GM12878 (cell line): ENCODE data around the gene GRIK3. TPM values are rescaled to one million over a fixed set of nuclear protein-coding genes. Genes with fewer than 3 reads are reported as not detected.

Experiments used
- ATAC-seq: fragments of 200-7000 bp; cut with Tn5 transposase; 3 replicates; pipeline ENCODE4 v1.9.1; 2020; ENCODE audit warnings: mild to moderate bottlenecking, moderate library complexity
- BruUV-seq: library from RNA; stranded (reverse); fragments of 400-500 nt; replicated peaks from 2 replicates; lab custom pipeline; 2021; lab: Mats Ljungman, UMichigan
- CTCF ChIA-PET: fragments of 300-600 bp; sonication (Branson Sonifier 250); formaldehyde crosslinking; extraction: SDS; loops from one replicate; lab custom pipeline; 2021; ENCODE audit warnings: inconsistent platforms; lab: Yijun Ruan, JAX
- POLR2A ChIA-PET: fragments of 350-600 bp; formaldehyde crosslinking; extraction: SDS; loops from one replicate; lab custom pipeline; 2021; ENCODE audit warnings: inconsistent platforms; lab: Charles Lee
- RAD21 ChIA-PET: fragments of 300-600 bp; sonication (Branson Sonifier 250); formaldehyde crosslinking; loops from one replicate; lab custom pipeline; 2023; ENCODE audit warnings: antibody characterized with exemption; ENCODE audit not compliant: unreplicated experiment; lab: Charles Lee
- SMC1A ChIA-PET: fragments of 300-600 bp; sonication (Branson Sonifier 250); formaldehyde crosslinking; loops from one replicate; lab custom pipeline; 2023; ENCODE audit not compliant: unreplicated experiment, uncharacterized antibody; lab: Charles Lee
- DNase-seq: peaks from one replicate; pipeline ENCODE4 v3.0.0-alpha.2; 2011; ENCODE audit warnings: low read depth, low spot score
- FAIRE-seq: peaks from 3 replicates; lab custom pipeline; 2011; peaks lifted over from hg19 to GRCh38; lab: Jason Lieb, UNC
- H2AFZ ChIP-seq: 2 replicates; pipeline ENCODE4 v1.6.0; 2011; ENCODE audit warnings: low read depth, low read length, control low read depth; ENCODE audit not compliant: control insufficient read depth
- H3K27ac ChIP-seq: 2 replicates; pipeline ENCODE4 v1.5.1; 2011; ENCODE audit warnings: control low read depth; ENCODE audit not compliant: control insufficient read depth, insufficient read depth
- H3K27me3 ChIP-seq, 2 experiments: replicated peaks in 1 of 2; 2 replicates each; pipeline versions ENCODE4 v1.6.0 to v1.6.1; 2011; ENCODE audit warnings: low read length in 1 of 2; ENCODE audit not compliant: control insufficient read depth in 2 of 2, insufficient read depth in 2 of 2
- H3K36me3 ChIP-seq, 2 experiments: 2 replicates each; pipeline ENCODE4 v1.5.1; 2011; ENCODE audit warnings: low read length in 1 of 2; ENCODE audit not compliant: control insufficient read depth in 2 of 2, insufficient read depth in 2 of 2
- H3K4me1 ChIP-seq: 2 replicates; pipeline ENCODE4 v1.6.1; 2011; ENCODE audit warnings: mild to moderate bottlenecking, low read length, moderate library complexity, mixed read lengths; ENCODE audit not compliant: control insufficient read depth, insufficient read depth
- H3K4me2 ChIP-seq: 2 replicates; pipeline ENCODE4 v1.6.0; 2011; ENCODE audit warnings: control low read depth; ENCODE audit not compliant: control insufficient read depth, insufficient read depth
- H3K4me3 ChIP-seq: fragments of 200-600 bp; sonication (generic); 2 replicates; pipeline ENCODE4 v1.5.1; 2016
- H3K79me2 ChIP-seq: 2 replicates; pipeline ENCODE4 v1.6.0; 2011; ENCODE audit warnings: low read length; ENCODE audit not compliant: control insufficient read depth, insufficient read depth
- H3K9ac ChIP-seq: 2 replicates; pipeline ENCODE4 v1.8.0; 2011; ENCODE audit warnings: low read length, control low read depth, mixed read lengths; ENCODE audit not compliant: control insufficient read depth, insufficient read depth
- H3K9me3 ChIP-seq: replicated peaks from 3 replicates; pipeline ENCODE4 v1.5.1; 2011; ENCODE audit warnings: mild to moderate bottlenecking, low read length; ENCODE audit not compliant: control insufficient read depth, insufficient read depth
- H4K20me1 ChIP-seq: 2 replicates; pipeline ENCODE4 v1.6.0; 2011; ENCODE audit not compliant: control insufficient read depth, insufficient read depth
- ATF2 ChIP-seq: IDR thresholded peaks from 2 replicates; pipeline ENCODE4 v1.6.1; 2012; ENCODE audit warnings: low read length, inconsistent platforms
- CEBPZ ChIP-seq: fragments of 150-350 bp; IDR thresholded peaks from 2 replicates; pipeline ENCODE4 v1.6.1; 2016; ENCODE audit warnings: low read depth, low read length
- CTCF ChIP-seq, 3 experiments: IDR thresholded peaks in 2 of 3; conservative IDR thresholded peaks in 1 of 3; 2 replicates each; pipeline ENCODE4 v1.5.1; 2011; ENCODE audit warnings: low read depth in 3 of 3, low read length in 3 of 3, mild to moderate bottlenecking in 3 of 3, control low read depth in 2 of 3, moderate library complexity in 2 of 3, inconsistent platforms in 1 of 3, mixed read lengths in 1 of 3; ENCODE audit not compliant: control insufficient read depth in 2 of 3, insufficient read depth in 1 of 3; ENCODE audit errors: extremely low read depth in 1 of 3
- HCFC1 ChIP-seq: fragments of 150-350 bp; IDR thresholded peaks from 2 replicates; pipeline ENCODE4 v1.6.1; 2014; ENCODE audit warnings: low read length
- NBN ChIP-seq: fragments of 450-650 bp; IDR thresholded peaks from 2 replicates; pipeline ENCODE4 v1.6.1; 2016
- NR2F1 ChIP-seq: fragments of 450-650 bp; conservative IDR thresholded peaks from 2 replicates; pipeline ENCODE4 v1.6.1; 2017; ENCODE audit warnings: mild to moderate bottlenecking
- STAT1 ChIP-seq: fragments of 450-650 bp; conservative IDR thresholded peaks from 2 replicates; pipeline ENCODE4 v1.6.1; 2014; ENCODE audit warnings: antibody characterized with exemption, mild to moderate bottlenecking
- WGBS: methylation state at CpG from one replicate; pipeline ENCODE4 v1.1.6; 2016; ENCODE audit warnings: low lambda C conversion rate; ENCODE audit not compliant: insufficient replicate concordance, insufficient coverage; ENCODE audit errors: missing lambda C conversion rate; 5-methylcytosine and 5-hydroxymethylcytosine counted together
- in situ Hi-C: fragments of 300-500 bp; cut with MboI; formaldehyde crosslinking; loops from 9 replicates; pipeline ENCODE4 v1.14.3; 2018; ENCODE audit warnings: mixed read lengths
- intact Hi-C: fragments of 100-400 bp; cut with micrococcal nuclease; formaldehyde crosslinking; loops from one replicate; pipeline ENCODE4 v1.14.2; 2022; ENCODE audit not compliant: unreplicated experiment
- polyA plus RNA-seq, 11 experiments: library from polyadenylated mRNA; depleted of rRNA in 4 of 11; unstranded in 6 of 11; stranded (reverse) in 5 of 11; fragments of >200 nt; fragmentation: Nextera tagmentation in 4 of 11; fragmentation: Illumina TruSeq in 1 of 11; extraction: Ambion mirVana in 4 of 11; extraction: Trizol in 1 of 11; gene quantifications; 1 replicate in 1 of 11; 2 replicates in 10 of 11; pipeline versions ENCODE4 v1.2.1 to v1.2.3, GENCODE V29; 2011 to 2016; ENCODE audit warnings: inconsistent platforms in 2 of 11, missing spikeins in 2 of 11, low read depth in 1 of 11
- total RNA-seq, 4 experiments: library from RNA; depleted of rRNA in 3 of 4; stranded (reverse); fragments of >200 nt in 3 of 4; fragmentation: Illumina TruSeq in 1 of 4; extraction: Trizol in 1 of 4; gene quantifications; 2 replicates each; pipeline versions ENCODE4 v1.2.1 to v1.2.3, GENCODE V29; 2013 to 2021
- TF ChIP-seq, protein P1 (sequence below): fragments of 450-650 bp; IDR thresholded peaks from 2 replicates; pipeline ENCODE4 v1.6.1; 2017; ENCODE audit warnings: low read depth, mild to moderate bottlenecking, moderate library complexity
- TF ChIP-seq, protein P2 (sequence below): IDR thresholded peaks from 2 replicates; pipeline ENCODE4 v1.6.1; 2012; ENCODE audit warnings: low read depth, low read length, improper control_type of control experiment

Gene GRIK3
- total and polyA plus RNA-seq, 10 of the 15 experiments (the other 5 are each of a cell fraction or from before 2014, with no cell fraction given) = not detected

DNA sequence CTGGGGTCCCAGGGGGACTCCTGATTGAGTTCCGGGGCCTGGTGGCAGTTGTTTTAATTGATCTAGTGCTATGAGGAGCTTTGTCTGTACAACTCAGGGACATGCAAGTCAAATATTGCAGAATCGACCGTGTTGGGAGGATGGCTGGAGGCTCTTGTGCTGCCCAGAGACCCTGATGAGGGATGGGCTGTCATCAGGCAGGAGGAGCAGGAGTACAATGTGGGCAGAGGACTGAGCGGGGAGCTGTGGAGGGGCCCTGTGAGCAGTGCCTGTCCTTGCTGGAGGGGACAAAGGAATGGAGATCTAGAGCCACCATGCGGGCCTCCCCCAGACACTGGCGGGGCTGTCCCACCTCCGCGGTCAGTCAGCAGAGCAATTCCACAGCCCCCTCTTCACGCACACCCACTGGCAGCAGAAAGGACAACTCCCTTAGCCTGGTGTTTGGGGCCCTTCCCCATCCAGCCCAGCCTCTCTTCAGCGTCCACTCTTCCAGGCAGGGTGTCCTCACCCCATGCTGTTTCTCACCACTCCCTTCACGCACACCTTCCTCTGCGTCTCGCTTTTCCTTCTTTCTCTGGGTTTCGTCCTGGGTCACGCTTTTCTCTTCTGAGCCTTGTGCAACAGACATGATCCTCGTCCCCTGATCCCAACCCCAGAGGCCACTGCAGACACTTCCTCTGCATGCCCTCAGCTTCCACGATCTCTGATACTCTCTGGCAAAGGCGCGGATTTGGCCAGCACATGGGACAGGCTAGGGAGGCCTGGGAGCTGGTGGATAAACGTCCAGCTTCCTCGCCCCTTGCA, 122.6 kb downstream of the GRIK3 start:
- Histone ChIP-seq H3K4me1 (peaks cover 5% of the 10 kb centered on the region; the same call in 1 of the 2 replicates), H2AFZ (no peak overlapping the region; the same call in 1 of the 2 replicates), H3K27me3 (no peaks in the 10 kb centered on the region), H3K27ac (no peak overlapping the region), H3K4me3 (no peak overlapping the region), H3K79me2 (no peaks in the 10 kb centered on the region), H3K36me3 (no peaks in the 10 kb centered on the region), H4K20me1 (no peaks in the 10 kb centered on the region), H3K9me3 (no peaks in the 10 kb centered on the region; the same call in 2 of the 3 replicates), H3K4me2 (no peak overlapping the region), H3K9ac (no peak overlapping the region)
- POLR2A ChIA-PET = no interaction called here
- SMC1A ChIA-PET = interaction anchor here (0.8 kb wide), 1 partner anchor 48 kb away, joined by 3 read pairs; no protein-coding TSS in a partner anchor
- intact Hi-C loops = no loop called here
- no TSS peak for BruUV-seq
- WGBS = 47% methylated on average over 19 of the region's 21 CpGs
- no peak; the same call in 2 of the 3 replicates for ATAC-seq
- CTCF ChIA-PET = no interaction called here
- TF ChIP-seq STAT1 (no peak), HCFC1 (no peak), ATF2 (no peak), NR2F1 (no peak), NBN (no peak), CEBPZ (no peak), CTCF (IDR thresholded peaks at IDR 0.05 in 2 of 3, conservative IDR thresholded peaks at IDR 0.05 in 1 of 3; ENCODE audit: control insufficient read depth in 2 of 3, extremely low read depth in 1 of 3, insufficient read depth in 1 of 3, low read depth in 3 of 3, low read length in 3 of 3) (no peak)
- TF ChIP-seq, protein P1, sequence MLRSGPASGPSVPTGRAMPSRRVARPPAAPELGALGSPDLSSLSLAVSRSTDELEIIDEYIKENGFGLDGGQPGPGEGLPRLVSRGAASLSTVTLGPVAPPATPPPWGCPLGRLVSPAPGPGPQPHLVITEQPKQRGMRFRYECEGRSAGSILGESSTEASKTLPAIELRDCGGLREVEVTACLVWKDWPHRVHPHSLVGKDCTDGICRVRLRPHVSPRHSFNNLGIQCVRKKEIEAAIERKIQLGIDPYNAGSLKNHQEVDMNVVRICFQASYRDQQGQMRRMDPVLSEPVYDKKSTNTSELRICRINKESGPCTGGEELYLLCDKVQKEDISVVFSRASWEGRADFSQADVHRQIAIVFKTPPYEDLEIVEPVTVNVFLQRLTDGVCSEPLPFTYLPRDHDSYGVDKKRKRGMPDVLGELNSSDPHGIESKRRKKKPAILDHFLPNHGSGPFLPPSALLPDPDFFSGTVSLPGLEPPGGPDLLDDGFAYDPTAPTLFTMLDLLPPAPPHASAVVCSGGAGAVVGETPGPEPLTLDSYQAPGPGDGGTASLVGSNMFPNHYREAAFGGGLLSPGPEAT = no peak
- TF ChIP-seq, protein P2, sequence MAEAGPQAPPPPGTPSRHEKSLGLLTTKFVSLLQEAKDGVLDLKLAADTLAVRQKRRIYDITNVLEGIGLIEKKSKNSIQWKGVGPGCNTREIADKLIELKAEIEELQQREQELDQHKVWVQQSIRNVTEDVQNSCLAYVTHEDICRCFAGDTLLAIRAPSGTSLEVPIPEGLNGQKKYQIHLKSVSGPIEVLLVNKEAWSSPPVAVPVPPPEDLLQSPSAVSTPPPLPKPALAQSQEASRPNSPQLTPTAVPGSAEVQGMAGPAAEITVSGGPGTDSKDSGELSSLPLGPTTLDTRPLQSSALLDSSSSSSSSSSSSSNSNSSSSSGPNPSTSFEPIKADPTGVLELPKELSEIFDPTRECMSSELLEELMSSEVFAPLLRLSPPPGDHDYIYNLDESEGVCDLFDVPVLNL = no peak
- FAIRE-seq = no peak
- in situ Hi-C loops = no loop called here
- RAD21 ChIA-PET = no interaction called here
- no peak for DNase-seq
